ENCODE results near the gene ABCC11.

ABCC11 gene

GRCh38 chr16:48247311-48247710 is at the start of gene ABCC11:
Gene ABCC11 (minus strand): TSS chr16:48247539. CDS start chr16:48231921, 15,618 bp downstream.
- DNase-seq: no peak

- DNase-seq: no peak
Observed at GRCh38 chr16:48295488-48296281, 48.3 kb upstream of the ABCC11 start.

GRCh38 chr16:48294724-48295123 is 47.4 kb upstream of the ABCC11 start:
- no peak for DNase-seq

- no peak for DNase-seq
Observed at GRCh38 chr16:48292452-48292851, 45.1 kb upstream of the ABCC11 start.

GRCh38 chr16:48291754-48292153 is 44.4 kb upstream of the ABCC11 start:
- DNase-seq: no peak

GRCh38 chr16:48291303-48291702 is 44.0 kb upstream of the ABCC11 start:
- DNase-seq: no peak

GRCh38 chr16:48287239-48287638 is 39.9 kb upstream of the ABCC11 start:
- DNase-seq: no peak

GRCh38 chr16:48284772-48285409 is 37.6 kb upstream of the ABCC11 start:
- DNase-seq: no peak

GRCh38 chr16:48282636-48283263 is 35.4 kb upstream of the ABCC11 start:
- DNase-seq: no peak

GRCh38 chr16:48280546-48280945 is 33.2 kb upstream of the ABCC11 start:
- no peak for DNase-seq

GRCh38 chr16:48279199-48279598 is 31.9 kb upstream of the ABCC11 start:
- no peak for DNase-seq

GRCh38 chr16:48277158-48277557 is 29.8 kb upstream of the ABCC11 start:
- no peak for DNase-seq

GRCh38 chr16:48276102-48276501 is 28.8 kb upstream of the ABCC11 start:
- DNase-seq: no peak

GRCh38 chr16:48274476-48274875 is 27.1 kb upstream of the ABCC11 start:
- no peak for DNase-seq

- no peak for DNase-seq
Observed at GRCh38 chr16:48272837-48273421, 25.6 kb upstream of the ABCC11 start.

GRCh38 chr16:48271728-48272127 is 24.4 kb upstream of the ABCC11 start:
- DNase-seq: no peak

- DNase-seq: no peak
Observed at GRCh38 chr16:48269011-48269410, 21.7 kb upstream of the ABCC11 start.

- no peak for DNase-seq
Observed at GRCh38 chr16:48262631-48263030, 15.3 kb upstream of the ABCC11 start.

GRCh38 chr16:48261569-48261968 is 14.2 kb upstream of the ABCC11 start:
- DNase-seq: no peak

GRCh38 chr16:48256579-48257177 is 9.3 kb upstream of the ABCC11 start:
- no peak for DNase-seq

GRCh38 chr16:48252013-48252412 is 4.7 kb upstream of the ABCC11 start:
- DNase-seq: no peak

GRCh38 chr16:48250520-48251278 is 3.4 kb upstream of the ABCC11 start:
- no peak for DNase-seq

All from stimulated activated CD4-positive, alpha-beta T cell treated with anti-CD3 and anti-CD28 coated beads, Interleukin-2, amount 100 ng/mL, for 48 hours (primary cell).